DMS53 treated with DMSO at 0.1 percent for 48 hours (cell line): Measurements from ENCODE around the gene MRTFB.

Experiments
- DNase-seq: peaks from one replicate; lab custom pipeline; 2025; ENCODE audit not compliant: unreplicated experiment; lab: John Stamatoyannopoulos, UW

The MRTFB gene

GRCh38 chr16:14061732-14062259 is 9.3 kb upstream of the MRTFB start:
- DNase-seq = peak; percentile 1

- DNase-seq = no peak
Observed at GRCh38 chr16:14062261-14062660, 8.9 kb upstream of the MRTFB start.

- DNase-seq = no peak
Observed at GRCh38 chr16:14063618-14064581, 7.2 kb upstream of the MRTFB start.

GRCh38 chr16:14069818-14070217 is 1.3 kb upstream of the MRTFB start:
- DNase-seq = peak; percentile 37

- no peak for DNase-seq
Observed at GRCh38 chr16:14070555-14070876, 603 bp upstream of the MRTFB start.

- no peak for DNase-seq
Observed at GRCh38 chr16:14071576-14072271, 605 bp downstream of the MRTFB start.

- no peak for DNase-seq
Observed at GRCh38 chr16:14072360-14072759, 1.2 kb downstream of the MRTFB start.

- no peak for DNase-seq
Observed at GRCh38 chr16:14074544-14074943, 3.4 kb downstream of the MRTFB start.

- DNase-seq = no peak
Observed at GRCh38 chr16:14077918-14078317, 6.8 kb downstream of the MRTFB start.

GRCh38 chr16:14086477-14086876 is 15.4 kb downstream of the MRTFB start:
- DNase-seq = no peak

- DNase-seq = no peak
Observed at GRCh38 chr16:14087181-14087580, 16.1 kb downstream of the MRTFB start.

- DNase-seq = no peak
Observed at GRCh38 chr16:14087590-14088154, 16.6 kb downstream of the MRTFB start.

GRCh38 chr16:14088155-14088753 is 17.1 kb downstream of the MRTFB start:
- no peak for DNase-seq

GRCh38 chr16:14089283-14089823 is 18.2 kb downstream of the MRTFB start:
- no peak for DNase-seq

- DNase-seq = no peak
Observed at GRCh38 chr16:14092561-14092960, 21.4 kb downstream of the MRTFB start.

GRCh38 chr16:14095883-14096551 is 24.9 kb downstream of the MRTFB start:
- DNase-seq = peak; percentile 6

- peak; percentile 85 for DNase-seq
Observed at GRCh38 chr16:14097182-14097959, 26.3 kb downstream of the MRTFB start.

- DNase-seq = no peak
Observed at GRCh38 chr16:14098081-14098480, 27.0 kb downstream of the MRTFB start.

- DNase-seq = no peak
Observed at GRCh38 chr16:14100825-14101224, 29.7 kb downstream of the MRTFB start.

- no peak for DNase-seq
Observed at GRCh38 chr16:14101415-14101814, 30.3 kb downstream of the MRTFB start.
